Endodermal cell (in vitro differentiated cells): ENCODE results near the gene TMEM86B. TPM values are rescaled to one million over a fixed set of nuclear protein-coding genes. Genes with fewer than 3 reads are reported as not detected.

Experiments used
- DNase-seq: peaks from one replicate; pipeline ENCODE4 v3.0.0-alpha.2; 2017
- H3K27ac ChIP-seq: 2 replicates; pipeline ENCODE4 v1.5.1; 2013; ENCODE audit warnings: mild to moderate bottlenecking, low read depth, low read length, moderate library complexity
- H3K27me3 ChIP-seq: 2 replicates; pipeline ENCODE4 v1.6.1; 2013; ENCODE audit warnings: mild to moderate bottlenecking, low read length, moderate library complexity; ENCODE audit not compliant: insufficient read depth, control insufficient read depth, poor library complexity, severe bottlenecking
- H3K36me3 ChIP-seq: 2 replicates; pipeline ENCODE4 v1.7.0; 2013; ENCODE audit warnings: mild to moderate bottlenecking, low read length, moderate library complexity; ENCODE audit not compliant: control insufficient read depth, insufficient read depth
- H3K4me1 ChIP-seq: one replicate; pipeline ENCODE4 v1.7.0; 2013; ENCODE audit warnings: low read length; ENCODE audit not compliant: control insufficient read depth, insufficient read depth
- H3K4me3 ChIP-seq: 2 replicates; pipeline ENCODE4 v1.5.1; 2013; ENCODE audit warnings: mild to moderate bottlenecking, low read length, moderate library complexity
- H3K9ac ChIP-seq: 2 replicates; pipeline ENCODE4 v1.6.1; 2013; ENCODE audit warnings: mild to moderate bottlenecking, low read length, moderate library complexity; ENCODE audit not compliant: poor library complexity, severe bottlenecking; ENCODE audit errors: extremely low read depth
- H3K9me3 ChIP-seq: 2 replicates; pipeline ENCODE4 v1.6.1; 2013; ENCODE audit warnings: mild to moderate bottlenecking, low read length, moderate library complexity; ENCODE audit not compliant: control insufficient read depth
- H3K27ac Mint-ChIP-seq: 2 replicates; pipeline ENCODE4 v1.8.0; 2020; ENCODE audit warnings: mixed read lengths
- H3K27me3 Mint-ChIP-seq: 2 replicates; pipeline ENCODE4 v1.8.0; 2021; ENCODE audit warnings: mild to moderate bottlenecking, mixed read lengths; ENCODE audit not compliant: insufficient read depth
- H3K36me3 Mint-ChIP-seq: 2 replicates; pipeline ENCODE4 v1.8.0; 2020; ENCODE audit warnings: low read depth, mixed read lengths
- H3K4me1 Mint-ChIP-seq: 2 replicates; pipeline ENCODE4 v1.8.0; 2020; ENCODE audit warnings: mixed read lengths
- H3K4me3 Mint-ChIP-seq: 2 replicates; pipeline ENCODE4 v1.8.0; 2020; ENCODE audit warnings: mild to moderate bottlenecking, moderate library complexity, mixed read lengths
- H3K9me3 Mint-ChIP-seq: 2 replicates; pipeline ENCODE4 v1.8.0; 2020; ENCODE audit warnings: mild to moderate bottlenecking, mixed read lengths
- WGBS, 2 experiments: methylation state at CpG; one replicate each; pipeline versions ENCODE4 v1.1.5 to v1.1.7; 2013; ENCODE audit warnings: missing lambda C conversion rate in 2 of 2, mixed read lengths in 1 of 2; ENCODE audit not compliant: insufficient coverage in 1 of 2, insufficient read length in 1 of 2; 5-methylcytosine and 5-hydroxymethylcytosine counted together
- total RNA-seq, 2 donors: library from RNA; stranded (reverse); fragmentation: NEBNext Ultra II Directional in 1 of 2; extraction: Animal tissue kit (Norgen Biotek cat#: 25700) in 1 of 2; gene quantifications; 2 replicates in 1 of 2; 3 replicates in 1 of 2; pipeline ENCODE4 v1.2.1, GENCODE V29; 2021
- TF ChIP-seq, protein P1 (sequence below): fragments of 200-600 bp; sonication (generic); conservative IDR thresholded peaks from 2 replicates; pipeline ENCODE4 v1.5.0; 2021; ENCODE audit warnings: antibody characterized with exemption, mild to moderate bottlenecking

TMEM86B gene
- total RNA-seq, 2 donors from 2014 or later = 2.9 to 5.9 TPM

- TF ChIP-seq, protein P1, sequence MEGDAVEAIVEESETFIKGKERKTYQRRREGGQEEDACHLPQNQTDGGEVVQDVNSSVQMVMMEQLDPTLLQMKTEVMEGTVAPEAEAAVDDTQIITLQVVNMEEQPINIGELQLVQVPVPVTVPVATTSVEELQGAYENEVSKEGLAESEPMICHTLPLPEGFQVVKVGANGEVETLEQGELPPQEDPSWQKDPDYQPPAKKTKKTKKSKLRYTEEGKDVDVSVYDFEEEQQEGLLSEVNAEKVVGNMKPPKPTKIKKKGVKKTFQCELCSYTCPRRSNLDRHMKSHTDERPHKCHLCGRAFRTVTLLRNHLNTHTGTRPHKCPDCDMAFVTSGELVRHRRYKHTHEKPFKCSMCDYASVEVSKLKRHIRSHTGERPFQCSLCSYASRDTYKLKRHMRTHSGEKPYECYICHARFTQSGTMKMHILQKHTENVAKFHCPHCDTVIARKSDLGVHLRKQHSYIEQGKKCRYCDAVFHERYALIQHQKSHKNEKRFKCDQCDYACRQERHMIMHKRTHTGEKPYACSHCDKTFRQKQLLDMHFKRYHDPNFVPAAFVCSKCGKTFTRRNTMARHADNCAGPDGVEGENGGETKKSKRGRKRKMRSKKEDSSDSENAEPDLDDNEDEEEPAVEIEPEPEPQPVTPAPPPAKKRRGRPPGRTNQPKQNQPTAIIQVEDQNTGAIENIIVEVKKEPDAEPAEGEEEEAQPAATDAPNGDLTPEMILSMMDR = no peak
- peaks cover 46% of the 10 kb centered on the region for H3K27me3 Mint-ChIP-seq
- peaks cover 3% of the 10 kb centered on the region for H3K4me1 Mint-ChIP-seq
- Histone ChIP-seq H3K27ac (peak overlapping the region; percentile 49), H3K36me3 (no peaks in the 10 kb centered on the region), H3K4me3 (no peak overlapping the region), H3K9ac (no peak overlapping the region), H3K27me3 (no peaks in the 10 kb centered on the region), H3K9me3 (peaks cover 8% of the 10 kb centered on the region), H3K4me1 (no peaks in the 10 kb centered on the region)
- WGBS, 2 experiments = 70 to 76% methylated on average over 6 to 17 of the region's 17 CpGs
- DNase-seq = no peak
- no peak overlapping the region for H3K4me3 Mint-ChIP-seq
- H3K9me3 Mint-ChIP-seq = peaks cover 32% of the 10 kb centered on the region
- H3K27ac Mint-ChIP-seq = no peak overlapping the region
- H3K36me3 Mint-ChIP-seq = no peaks in the 10 kb centered on the region
Observed at GRCh38 chr19:55209693-55210472, 18.7 kb downstream of the TMEM86B start.

DNA sequence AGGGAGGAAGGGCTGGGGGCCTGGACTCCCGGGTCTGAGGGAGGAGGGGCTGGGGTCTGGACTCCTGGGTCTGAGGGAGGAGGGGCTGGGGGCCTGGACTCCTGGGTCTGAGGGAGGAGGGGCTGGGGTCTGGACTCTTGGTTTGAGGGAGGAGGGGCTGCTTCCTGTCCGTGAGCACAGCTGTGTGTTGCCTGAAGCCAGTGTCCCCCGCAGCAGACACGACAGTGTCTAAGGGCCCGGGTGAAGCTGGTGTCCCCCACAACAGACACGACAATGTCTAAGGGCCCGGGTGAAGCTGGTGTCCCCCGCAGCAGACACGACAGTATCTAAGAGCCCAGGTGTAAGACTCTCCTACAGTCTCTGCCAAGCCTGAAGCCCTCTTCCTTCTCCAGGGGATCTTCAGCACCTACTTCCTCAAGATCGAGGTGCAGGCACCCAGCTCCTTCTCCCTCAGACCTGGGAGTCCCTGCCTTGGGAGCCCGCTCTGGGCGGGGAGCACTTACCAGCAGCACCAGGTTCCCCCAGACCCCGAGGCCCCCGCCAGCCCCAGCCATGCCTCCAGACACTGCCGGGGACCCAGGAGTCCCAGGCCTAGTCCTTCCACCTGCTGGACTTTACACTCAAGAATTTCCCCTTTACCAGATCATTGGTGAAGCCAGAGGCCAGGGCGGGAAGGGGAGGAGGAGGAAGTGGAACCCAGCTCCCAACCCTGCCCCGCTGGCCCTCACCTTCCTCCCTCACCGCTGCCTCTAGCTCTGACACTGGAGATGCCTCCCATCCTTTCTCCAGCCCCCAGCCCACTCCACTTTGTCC, 19.5 kb downstream of the TMEM86B start, which contains the start of gene PTPRH:
PTPRH (minus strand) TSS at position 622 of the 813 bp plus-strand sequence; CDS start at position 554, 68 bp downstream.
- H3K9ac ChIP-seq = no peak within 1 kb of the TSS
- H3K4me3 ChIP-seq = no peak within 1 kb of the TSS
- WGBS, 2 experiments = 78 to 81% methylated on average over 8 to 16 of the region's 18 CpGs
- Mint-ChIP-seq H3K4me1 (peaks cover 3% of the 10 kb centered on the region), H3K27ac (no peak within 1 kb of the TSS), H3K4me3 (no peak within 1 kb of the TSS), H3K27me3 (peaks cover 47% of the 10 kb centered on the region), H3K36me3 (no peaks in the 10 kb centered on the region), H3K9me3 (peaks cover 26% of the 10 kb centered on the region)
- H3K9me3 ChIP-seq = peaks cover 8% of the 10 kb centered on the region
- TF ChIP-seq, protein P1 = no peak
- H3K27ac ChIP-seq = peak within 1 kb of the TSS; percentile 49
- no peaks in the 10 kb centered on the region for H3K27me3 ChIP-seq
- no peaks in the 10 kb centered on the region for H3K4me1 ChIP-seq
- no peak for DNase-seq
- H3K36me3 ChIP-seq = no peaks in the 10 kb centered on the region

DNA sequence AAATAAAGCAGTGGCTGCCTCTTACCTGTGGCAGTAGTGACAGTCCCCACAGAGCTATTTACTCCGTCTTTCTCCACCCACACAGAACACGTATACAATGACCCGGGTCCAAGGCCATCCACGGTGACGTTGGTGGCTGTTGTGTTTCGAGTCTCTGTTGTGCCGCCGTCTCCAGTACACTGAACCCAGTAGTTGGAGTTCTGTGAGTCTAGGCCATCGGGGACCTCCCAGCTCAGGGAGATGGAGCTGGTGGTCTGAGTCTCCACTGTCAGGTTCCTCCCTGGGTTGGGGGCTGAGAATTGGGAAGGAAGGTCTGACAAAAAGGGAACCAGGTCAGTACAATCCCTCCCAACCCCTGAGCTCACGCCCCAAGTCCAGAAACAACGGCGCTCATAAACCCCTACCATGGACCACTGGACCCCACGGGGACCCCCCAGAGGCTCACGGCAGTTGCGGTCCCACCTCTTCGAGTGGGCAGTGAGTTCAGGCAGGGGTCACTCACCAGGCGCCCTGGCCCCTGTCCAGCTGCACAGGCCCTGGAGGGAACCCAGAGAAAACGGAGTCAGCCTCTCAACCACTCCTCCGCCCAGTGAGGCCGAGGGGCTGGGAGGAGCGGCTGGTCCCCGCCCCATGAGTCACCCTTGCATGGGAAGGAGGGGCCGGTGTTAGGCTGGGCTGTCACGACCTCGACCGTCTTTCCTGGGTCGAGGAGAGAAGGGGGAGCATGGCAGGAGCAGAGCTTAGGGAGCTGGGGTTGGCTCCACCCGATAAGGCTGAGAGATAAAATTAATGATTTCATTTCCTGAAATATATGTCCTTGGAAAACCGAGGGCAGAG, 21.7 kb downstream of the TMEM86B start:
- H3K9ac ChIP-seq = no peak overlapping the region
- TF ChIP-seq, protein P1 = no peak
- H3K36me3 ChIP-seq = no peaks in the 10 kb centered on the region
- no peaks in the 10 kb centered on the region for H3K27me3 ChIP-seq
- H3K4me1 ChIP-seq = no peaks in the 10 kb centered on the region
- H3K4me3 ChIP-seq = no peak overlapping the region
- Mint-ChIP-seq H3K9me3 (peaks cover 4% of the 10 kb centered on the region), H3K4me1 (peaks cover 3% of the 10 kb centered on the region), H3K4me3 (no peak overlapping the region), H3K27ac (no peak overlapping the region), H3K36me3 (no peaks in the 10 kb centered on the region), H3K27me3 (peaks cover 42% of the 10 kb centered on the region)
- no peaks in the 10 kb centered on the region for H3K9me3 ChIP-seq
- H3K27ac ChIP-seq = no peak overlapping the region
- 45 to 60% methylated on average over 15 to 29 of the region's 29 CpGs for WGBS, 2 experiments
- peak; percentile 92 for DNase-seq
